Loucy (cell line): ENCODE results near the gene CACNA1D.

ENCODE experiments used
- EZH2phosphoT487 ChIP-seq: fragments of 200-600 bp; IDR thresholded peaks from 2 replicates; pipeline ENCODE4 v1.6.1; 2018; ENCODE audit warnings: antibody characterized with exemption, mild to moderate bottlenecking, moderate library complexity, borderline replicate concordance
- TF ChIP-seq, protein P1 (sequence below): fragments of 200-600 bp; sonication (generic); conservative IDR thresholded peaks from 2 replicates; pipeline ENCODE4 v1.5.1; 2014; ENCODE audit warnings: mild to moderate bottlenecking, antibody characterized with exemption, low read length

GRCh38 chr3:53624061-53624857 lies 129.8 kb downstream of the CACNA1D start:
- TF ChIP-seq, protein P1, sequence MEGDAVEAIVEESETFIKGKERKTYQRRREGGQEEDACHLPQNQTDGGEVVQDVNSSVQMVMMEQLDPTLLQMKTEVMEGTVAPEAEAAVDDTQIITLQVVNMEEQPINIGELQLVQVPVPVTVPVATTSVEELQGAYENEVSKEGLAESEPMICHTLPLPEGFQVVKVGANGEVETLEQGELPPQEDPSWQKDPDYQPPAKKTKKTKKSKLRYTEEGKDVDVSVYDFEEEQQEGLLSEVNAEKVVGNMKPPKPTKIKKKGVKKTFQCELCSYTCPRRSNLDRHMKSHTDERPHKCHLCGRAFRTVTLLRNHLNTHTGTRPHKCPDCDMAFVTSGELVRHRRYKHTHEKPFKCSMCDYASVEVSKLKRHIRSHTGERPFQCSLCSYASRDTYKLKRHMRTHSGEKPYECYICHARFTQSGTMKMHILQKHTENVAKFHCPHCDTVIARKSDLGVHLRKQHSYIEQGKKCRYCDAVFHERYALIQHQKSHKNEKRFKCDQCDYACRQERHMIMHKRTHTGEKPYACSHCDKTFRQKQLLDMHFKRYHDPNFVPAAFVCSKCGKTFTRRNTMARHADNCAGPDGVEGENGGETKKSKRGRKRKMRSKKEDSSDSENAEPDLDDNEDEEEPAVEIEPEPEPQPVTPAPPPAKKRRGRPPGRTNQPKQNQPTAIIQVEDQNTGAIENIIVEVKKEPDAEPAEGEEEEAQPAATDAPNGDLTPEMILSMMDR = no peak
- no peak for TF ChIP-seq EZH2phosphoT487
